ENCODE results near the gene EPHB2. TPM values are rescaled to one million over a fixed set of nuclear protein-coding genes. Genes with fewer than 3 reads are reported as not detected.

The EPHB2 gene
- total and polyA plus RNA-seq, 2 of the 8 experiments (the other 6 are each of a cell fraction or from before 2014, with no cell fraction given) = 15.8 to 17.2 TPM

- no peak for TF ChIP-seq ATF2 (IDR thresholded peaks at IDR 0.05; ENCODE audit: low read length)
- no peak for TF ChIP-seq CBX5 (IDR thresholded peaks at IDR 0.05; ENCODE audit: low read depth, low read length)
- no peak for TF ChIP-seq POU5F1 (IDR thresholded peaks at IDR 0.05; ENCODE audit: low read depth, low read length)
- no peak for TF ChIP-seq SIX5 (IDR thresholded peaks at IDR 0.05; ENCODE audit: low read depth, low read length)
- no peak for TF ChIP-seq SP2 (IDR thresholded peaks at IDR 0.05; ENCODE audit: low read length)
- TF ChIP-seq HDAC6 (IDR thresholded peaks at IDR 0.05; ENCODE audit: low read depth, low read length) = no peak
- no peak for TF ChIP-seq MAFK (IDR thresholded peaks at IDR 0.05; ENCODE audit: low read depth, low read length)
- no peak for TF ChIP-seq BACH1 (IDR thresholded peaks at IDR 0.05; ENCODE audit: low read length)
- TF ChIP-seq CEBPB (IDR thresholded peaks at IDR 0.05; ENCODE audit: low read depth, low read length) = no peak
Observed at GRCh38 chr1:22920734-22921451, 210.3 kb downstream of the EPHB2 start (continued).
